Melanocyte of skin (primary cell): ENCODE data around the gene TXNIP. TPM values are rescaled to one million over a fixed set of nuclear protein-coding genes. Genes with fewer than 3 reads are reported as not detected.

Source experiments
- total RNA-seq, 2 donors: library from RNA; depleted of rRNA; stranded (reverse); fragments of >200 nt; gene quantifications; 2 replicates each; pipeline ENCODE4 v1.2.3, GENCODE V29; 2012

Gene TXNIP, protein sequence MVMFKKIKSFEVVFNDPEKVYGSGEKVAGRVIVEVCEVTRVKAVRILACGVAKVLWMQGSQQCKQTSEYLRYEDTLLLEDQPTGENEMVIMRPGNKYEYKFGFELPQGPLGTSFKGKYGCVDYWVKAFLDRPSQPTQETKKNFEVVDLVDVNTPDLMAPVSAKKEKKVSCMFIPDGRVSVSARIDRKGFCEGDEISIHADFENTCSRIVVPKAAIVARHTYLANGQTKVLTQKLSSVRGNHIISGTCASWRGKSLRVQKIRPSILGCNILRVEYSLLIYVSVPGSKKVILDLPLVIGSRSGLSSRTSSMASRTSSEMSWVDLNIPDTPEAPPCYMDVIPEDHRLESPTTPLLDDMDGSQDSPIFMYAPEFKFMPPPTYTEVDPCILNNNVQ
- total RNA-seq, result 10 to 100 TPM; 63.3 to 75.0 TPM

DNA sequence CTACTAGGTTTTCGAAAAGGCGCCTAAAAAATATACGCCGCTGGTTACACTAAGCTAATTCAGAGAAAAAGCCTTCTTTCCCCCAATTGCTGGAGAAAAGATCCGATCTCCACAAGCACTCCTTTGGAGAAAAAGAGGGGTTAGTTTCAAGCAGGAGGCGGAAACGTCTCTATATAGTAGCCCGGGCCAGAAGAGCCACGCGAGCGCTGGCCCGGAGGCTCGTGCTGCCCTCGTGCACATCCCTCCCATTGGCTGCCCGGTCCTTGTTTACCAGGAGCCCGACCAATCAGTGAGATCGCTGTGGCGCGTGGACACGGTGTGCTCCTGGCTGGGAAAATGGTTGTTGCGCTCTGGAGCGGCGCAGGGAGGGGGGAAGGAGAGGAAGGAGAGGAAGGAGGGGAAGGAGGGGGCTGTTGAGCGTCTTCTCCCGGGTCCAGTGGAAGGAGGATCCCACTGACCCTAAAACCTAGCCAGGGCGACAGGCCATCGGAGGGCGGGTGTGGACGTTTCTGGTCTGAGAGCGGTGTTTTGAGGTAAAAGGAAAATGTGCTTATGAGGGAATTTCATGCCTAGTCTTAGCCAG, at the start of gene TXNIP:
Gene TXNIP (minus strand): TSS at position 147 of the 583 bp plus-strand sequence. CDS start 313 bp downstream, outside the sequence.

DNA sequence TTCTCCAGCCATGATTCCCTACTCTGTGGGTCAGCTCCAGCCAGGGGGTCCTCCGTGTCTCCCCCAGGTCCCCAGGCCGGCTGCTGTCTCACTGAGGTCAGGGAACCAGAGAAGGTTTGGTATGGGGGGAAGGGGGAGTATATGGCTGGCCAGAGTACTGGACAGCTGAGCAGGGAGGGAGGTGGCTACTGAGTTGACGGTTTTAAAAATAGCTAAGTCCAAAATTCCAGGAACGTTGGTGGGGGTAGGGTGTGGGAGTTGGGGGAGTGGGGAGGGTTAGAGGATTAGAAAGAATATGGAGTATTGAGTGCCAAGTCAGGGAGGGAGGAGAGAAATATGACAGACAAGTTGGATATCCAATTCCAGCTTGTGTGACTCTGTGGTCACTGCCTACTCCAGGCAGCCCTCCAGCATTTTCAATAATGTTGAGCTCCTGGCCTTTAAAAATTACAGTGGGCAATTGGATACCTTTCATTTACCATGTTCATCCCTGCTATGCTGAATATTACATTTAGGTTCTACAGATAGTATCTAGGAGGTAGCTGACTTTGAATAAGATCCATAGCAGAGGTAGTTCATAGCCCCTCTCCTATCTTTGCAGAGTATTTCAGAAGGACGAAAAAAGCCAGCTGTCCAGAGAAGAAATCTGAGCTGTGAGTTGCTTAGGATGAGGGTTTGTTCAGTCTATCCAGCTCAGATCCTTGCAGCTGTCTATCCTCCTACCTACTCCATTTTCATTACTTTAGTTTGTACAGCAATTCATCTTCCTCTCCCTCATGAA, 25.4 kb upstream of the TXNIP start, which contains the start of gene HJV:
Gene HJV (minus strand): TSS at position 114 of the 781 bp plus-strand sequence. CDS start 1,504 bp downstream, outside the sequence.

DNA sequence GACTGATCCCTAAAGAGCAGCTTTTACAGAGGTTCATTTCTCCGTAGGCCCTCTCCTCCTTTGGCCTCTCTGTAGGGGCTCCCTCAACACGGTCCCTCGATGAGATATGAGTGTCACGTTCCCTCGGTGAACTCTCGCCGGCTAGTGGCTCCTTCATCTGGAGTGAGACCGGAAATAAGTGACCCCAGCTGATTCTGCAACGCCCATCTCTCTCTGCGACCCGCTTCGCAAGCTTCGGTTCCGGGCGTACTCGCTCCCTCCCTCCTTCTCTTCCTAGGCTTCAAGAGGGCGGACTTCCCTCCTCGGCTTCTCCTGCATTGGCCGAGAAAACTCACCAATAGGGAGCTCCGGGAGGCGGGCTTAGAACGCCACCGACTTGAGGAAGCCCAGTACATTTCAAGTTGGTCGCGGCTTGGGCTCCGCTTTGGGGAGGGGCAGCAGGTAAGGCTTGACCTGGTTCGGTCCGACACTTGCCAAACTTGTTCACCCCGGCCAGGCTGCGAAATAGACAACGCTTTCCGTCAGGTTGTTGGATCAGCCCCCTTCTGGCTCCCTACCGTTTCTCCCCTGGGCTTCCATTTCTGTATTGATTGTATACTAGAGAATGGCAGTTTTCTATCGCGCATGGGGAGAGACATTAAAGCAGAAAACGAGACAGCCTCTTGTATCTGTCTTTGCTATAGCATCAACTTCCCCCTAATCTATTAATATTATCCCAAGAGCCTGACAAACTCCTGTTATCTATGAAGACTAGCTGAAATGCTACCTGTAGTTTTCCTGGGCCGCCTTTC, 31.9 kb downstream of the TXNIP start, which contains the start of the genes ANKRD34A and POLR3GL:
Gene ANKRD34A (minus strand): TSS at position 248 of the 791 bp plus-strand sequence. CDS start 2,816 bp downstream, outside the sequence.
Gene POLR3GL (plus strand): TSS at position 363 of the 791 bp plus-strand sequence. CDS start 10,176 bp downstream, outside the sequence.

DNA sequence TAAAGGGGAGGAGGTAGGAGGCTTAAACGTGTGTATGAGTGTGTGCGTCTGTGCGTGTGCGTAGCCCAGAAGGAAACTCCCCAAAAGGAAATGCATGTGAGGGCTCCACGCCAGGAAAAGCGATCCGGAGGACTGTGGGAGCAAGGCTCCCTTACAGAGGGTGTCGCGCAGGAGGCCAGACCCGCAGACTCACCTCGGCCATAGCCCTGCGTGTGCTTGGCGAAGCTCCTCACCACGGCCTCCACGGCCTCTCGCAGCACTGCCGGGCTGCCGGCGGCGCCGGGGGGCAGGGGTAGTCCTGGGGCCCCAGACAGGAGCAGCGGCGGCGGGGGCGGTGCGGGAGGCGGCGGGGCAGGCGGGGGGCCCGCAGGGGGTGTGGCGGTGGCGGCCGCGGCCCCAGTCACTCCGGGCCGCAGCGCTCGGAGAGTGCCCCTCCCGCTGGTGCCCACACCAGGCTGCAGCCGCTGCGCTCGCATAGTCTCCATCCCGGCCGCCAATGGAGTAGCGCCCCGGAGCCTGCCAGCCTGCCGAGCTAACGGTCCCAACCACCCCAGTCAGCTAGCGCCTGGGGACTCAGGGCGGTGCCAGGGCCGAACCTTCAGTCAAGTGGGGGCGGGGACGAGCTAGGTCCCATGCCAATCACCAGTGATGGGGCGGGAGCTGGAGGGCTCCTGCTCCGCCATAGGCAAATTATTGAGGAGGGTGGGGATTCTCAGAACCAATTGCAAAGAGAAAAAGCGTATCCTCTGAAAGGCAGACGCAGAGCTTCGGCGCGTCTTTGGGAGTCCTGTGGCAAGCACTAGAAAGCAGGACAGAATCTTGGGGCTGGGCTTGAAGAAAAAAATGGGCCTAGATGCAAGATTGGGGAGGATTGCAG, 38.7 kb downstream of the TXNIP start, which contains the start of gene LIX1L:
Gene LIX1L (minus strand): TSS at position 575 of the 877 bp plus-strand sequence. CDS start 90 bp downstream, at position 485.

Other genes with a start within 250 kb of the TXNIP start
- 10 to 100 TPM in 1 of 2 donors, 1 to 10 TPM in 1; 8.3 to 11.0 TPM for gene RNF115, start 172.5 kb downstream of the TXNIP start, total RNA-seq
- gene POLR3C, start 172.4 kb downstream of the TXNIP start, total RNA-seq, result 10 to 100 TPM; 42.0 to 47.8 TPM
- gene NUDT17, start 150.9 kb downstream of the TXNIP start, total RNA-seq, result 1 to 10 TPM; 5.0 to 5.2 TPM
- gene PIAS3, start 137.5 kb downstream of the TXNIP start, total RNA-seq, result 1 to 10 TPM; 5.2 to 7.3 TPM
- gene ANKRD35, start 110.7 kb downstream of the TXNIP start, total RNA-seq, result under 1 TPM; under 0.01 TPM
- under 1 TPM; under 0.01 to 0.69 TPM for gene ITGA10, start 86.5 kb downstream of the TXNIP start, total RNA-seq
- gene PEX11B, start 77.9 kb downstream of the TXNIP start, total RNA-seq, result 10 to 100 TPM; 22.3 to 23.1 TPM
- gene RBM8A, start 69.1 kb downstream of the TXNIP start, total RNA-seq, result 100 to 1,000 TPM in 1 of 2 donors, 10 to 100 TPM in 1; 65.0 to 102 TPM
- 10 to 100 TPM; 15.5 to 19.3 TPM for gene LIX1L, start 38.6 kb downstream of the TXNIP start, total RNA-seq
- under 1 TPM; 0.34 to 0.67 TPM for gene ANKRD34A, start 32.0 kb downstream of the TXNIP start, total RNA-seq
- gene POLR3GL, start 31.9 kb downstream of the TXNIP start, total RNA-seq, result 10 to 100 TPM in 1 of 2 donors, 1 to 10 TPM in 1; 9.7 to 11.7 TPM
- not detected for gene HJV, start 25.2 kb upstream of the TXNIP start, total RNA-seq
- gene NBPF10, start 148.2 kb upstream of the TXNIP start, total RNA-seq, result under 1 TPM; 0.67 to 0.69 TPM
- gene NOTCH2NLA, start 232.4 kb upstream of the TXNIP start, total RNA-seq, result 10 to 100 TPM; 21.3 to 37.3 TPM